Activated T-helper 1 cell treated with Interleukin-2 at 50 U/mL for 16 hours (primary cell): ENCODE results near the gene SLC2A11.

Source experiments
- DNase-seq: peaks from one replicate; pipeline ENCODE4 v3.0.0-alpha.2; 2020; ENCODE audit warnings: low read depth

Gene SLC2A11

GRCh38 chr22:23832226-23833016, 25.3 kb upstream of the SLC2A11 start:
- no peak for DNase-seq

GRCh38 chr22:23833017-23833751, 24.5 kb upstream of the SLC2A11 start:
- DNase-seq: no peak

GRCh38 chr22:23833911-23834317, 23.8 kb upstream of the SLC2A11 start:
- no peak for DNase-seq

- DNase-seq: no peak
Observed at GRCh38 chr22:23834406-23834792, 23.3 kb upstream of the SLC2A11 start.

GRCh38 chr22:23834793-23835483, 22.7 kb upstream of the SLC2A11 start:
- DNase-seq: no peak

- DNase-seq: no peak
Observed at GRCh38 chr22:23835484-23836144, 22.1 kb upstream of the SLC2A11 start.

- DNase-seq: no peak
Observed at GRCh38 chr22:23836281-23836680, 21.4 kb upstream of the SLC2A11 start.

GRCh38 chr22:23836692-23837495, 20.8 kb upstream of the SLC2A11 start:
- no peak for DNase-seq

- DNase-seq: no peak
Observed at GRCh38 chr22:23837496-23837859, 20.2 kb upstream of the SLC2A11 start.

GRCh38 chr22:23837911-23838680, 19.6 kb upstream of the SLC2A11 start:
- DNase-seq: no peak

GRCh38 chr22:23838681-23839468, 18.8 kb upstream of the SLC2A11 start, which contains the start of gene DERL3:
TSS of gene DERL3 (minus strand) at chr22:23839006. CDS start at chr22:23838987, 19 bp downstream.
- DNase-seq: peak; percentile 85

GRCh38 chr22:23840026-23840425, 17.6 kb upstream of the SLC2A11 start:
- DNase-seq: no peak

- DNase-seq: no peak
Observed at GRCh38 chr22:23841292-23841691, 16.4 kb upstream of the SLC2A11 start.

GRCh38 chr22:23841736-23842445, 15.8 kb upstream of the SLC2A11 start:
- no peak for DNase-seq

GRCh38 chr22:23842599-23842998, 15.1 kb upstream of the SLC2A11 start:
- no peak for DNase-seq

GRCh38 chr22:23844739-23845202, 12.9 kb upstream of the SLC2A11 start:
- DNase-seq: no peak

GRCh38 chr22:23845265-23846080, 12.2 kb upstream of the SLC2A11 start:
- DNase-seq: no peak

GRCh38 chr22:23846081-23846469, 11.6 kb upstream of the SLC2A11 start:
- no peak for DNase-seq
